GM21423 (cell line): Measurements from ENCODE around the gene CDC25A.

Source experiments
- ATAC-seq: cut with Tn5 transposase; IDR thresholded peaks from one replicate; pipeline ENCODE4 v1.9.1; 2021; ENCODE audit warnings: mild to moderate bottlenecking, moderate library complexity; ENCODE audit not compliant: unreplicated experiment

Gene CDC25A

GRCh38 chr3:48110463-48110862 lies 77.8 kb downstream of the CDC25A start:
- no peak for ATAC-seq

DNA sequence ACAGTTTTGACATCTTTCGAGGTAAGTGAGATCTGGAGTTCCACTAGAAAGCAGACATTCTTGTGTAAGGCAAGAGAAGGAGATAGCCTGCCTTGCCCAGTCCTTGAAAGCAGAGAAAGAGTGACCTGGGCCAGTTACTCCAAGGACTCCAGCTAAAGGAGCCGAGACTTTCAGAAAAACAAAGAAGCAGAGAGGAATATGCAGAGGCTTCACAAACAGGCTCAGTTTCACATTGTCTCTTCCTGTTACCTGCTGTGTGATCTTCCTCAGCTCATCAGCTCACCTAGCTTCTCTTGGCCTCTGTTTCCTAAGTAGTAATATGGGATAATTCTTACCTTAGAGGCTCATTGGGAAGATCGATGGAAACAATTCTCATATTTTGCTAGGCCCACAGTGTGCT lies 81.0 kb downstream of the CDC25A start:
- no peak for ATAC-seq
